ENCODE results near the gene MTHFD1L.

GRCh38 chr6:150868759-150869158 is 3.3 kb downstream of the MTHFD1L start:
- TF ChIP-seq CTCF (IDR thresholded peaks at IDR 0.05) = no peak
- no peak for TF ChIP-seq POLR2A (IDR thresholded peaks at IDR 0.05)
